HEK293 (cell line): ENCODE measurements around the gene TTC9C.
"Not testable (repeated sequence)": the region's sequence is repeated elsewhere in the genome, so short reads cannot be mapped to it uniquely, and the experiment has no call there.

Experiments
- CTCF ChIA-PET: fragments of 350-600 bp; formaldehyde crosslinking; extraction: SDS; loops from one replicate; lab custom pipeline; 2021; ENCODE audit warnings: antibody characterized with exemption; lab: Yijun Ruan, JAX
- POLR2A ChIA-PET: fragments of 300-600 bp; formaldehyde crosslinking; extraction: SDS; loops from one replicate; lab custom pipeline; 2020; ENCODE audit warnings: antibody characterized with exemption, inconsistent platforms; lab: Yijun Ruan, JAX
- H3K27ac ChIP-seq: fragments of 200-500 bp; sonication (Bioruptor generic); 2 replicates; pipeline ENCODE4 v1.5.1; 2014; ENCODE audit warnings: low read depth, low read length, control low read depth, inconsistent platforms; ENCODE audit errors: extremely low read depth
- H3K36me3 ChIP-seq, 2 experiments: fragments of 200-500 bp in 1 of 2; sonication (Bioruptor generic) in 1 of 2; 1 replicate in 1 of 2; 2 replicates in 1 of 2; pipeline ENCODE4 v1.5.1; 2014 to 2017; ENCODE audit warnings: inconsistent platforms in 2 of 2, low read length in 2 of 2; ENCODE audit not compliant: control insufficient read depth in 2 of 2, insufficient read depth in 1 of 2
- H3K4me1 ChIP-seq: fragments of 200-500 bp; sonication (Bioruptor generic); 2 replicates; pipeline ENCODE4 v1.5.1; 2014; ENCODE audit warnings: mild to moderate bottlenecking, low read length, inconsistent platforms; ENCODE audit not compliant: control insufficient read depth, insufficient read depth
- H3K4me3 ChIP-seq: 2 replicates; pipeline ENCODE4 v1.5.1; 2011; ENCODE audit warnings: low read depth, mild to moderate bottlenecking, control low read depth, low read length, moderate library complexity
- H3K9me3 ChIP-seq: fragments of 200-500 bp; sonication (Bioruptor generic); 2 replicates; pipeline ENCODE4 v1.5.1; 2014; ENCODE audit warnings: low read depth, low read length, inconsistent platforms; ENCODE audit not compliant: control insufficient read depth, insufficient read depth
- TCF7L2 ChIP-seq: IDR thresholded peaks from 2 replicates; pipeline ENCODE4 v1.6.1; 2011; ENCODE audit warnings: low read depth, mild to moderate bottlenecking, inconsistent platforms, low read length, moderate library complexity, borderline replicate concordance
- ZBTB1 ChIP-seq: fragments of 450-650 bp; formaldehyde crosslinking; IDR thresholded peaks from 2 replicates; pipeline ENCODE4 v1.5.1; 2016; ENCODE audit warnings: missing biosample characterization, missing genetic modification characterization
- ZNF112 ChIP-seq: fragments of 450-650 bp; formaldehyde crosslinking; IDR thresholded peaks from 2 replicates; pipeline ENCODE4 v1.5.0; 2017; ENCODE audit warnings: missing biosample characterization, missing genetic modification characterization
- ZNF121 ChIP-seq: fragments of 450-650 bp; formaldehyde crosslinking; IDR thresholded peaks from 2 replicates; pipeline ENCODE4 v1.5.1; 2016; ENCODE audit warnings: missing biosample characterization, missing genetic modification characterization
- ZNF138 ChIP-seq: fragments of 450-650 bp; formaldehyde crosslinking; IDR thresholded peaks from 2 replicates; pipeline ENCODE4 v1.5.1; 2016; ENCODE audit warnings: missing biosample characterization, missing genetic modification characterization, borderline replicate concordance
- ZNF223 ChIP-seq: fragments of 450-650 bp; formaldehyde crosslinking; IDR thresholded peaks from 2 replicates; pipeline ENCODE4 v1.5.1; 2016; ENCODE audit warnings: missing biosample characterization, missing genetic modification characterization
- ZNF426 ChIP-seq: fragments of 450-650 bp; formaldehyde crosslinking; IDR thresholded peaks from 2 replicates; pipeline ENCODE4 v1.5.1; 2017; ENCODE audit warnings: missing biosample characterization, missing genetic modification characterization, mild to moderate bottlenecking, inconsistent platforms, moderate library complexity
- ZNF558 ChIP-seq: fragments of 450-650 bp; formaldehyde crosslinking; IDR thresholded peaks from 2 replicates; pipeline ENCODE4 v1.5.1; 2016; ENCODE audit warnings: missing biosample characterization, missing genetic modification characterization
- ZNF654 ChIP-seq: fragments of 450-650 bp; formaldehyde crosslinking; IDR thresholded peaks from 2 replicates; pipeline ENCODE4 v1.5.1; 2016; ENCODE audit warnings: low read depth, missing biosample characterization, missing genetic modification characterization
- ZNF776 ChIP-seq: fragments of 450-650 bp; formaldehyde crosslinking; IDR thresholded peaks from 2 replicates; pipeline ENCODE4 v1.5.0; 2017; ENCODE audit warnings: missing biosample characterization, missing genetic modification characterization, borderline replicate concordance
- ZSCAN30 ChIP-seq: fragments of 450-650 bp; IDR thresholded peaks from 2 replicates; pipeline ENCODE4 v1.5.1; 2018; ENCODE audit warnings: missing biosample characterization, mild to moderate bottlenecking, missing genetic modification characterization, moderate library complexity
- TF ChIP-seq, protein P1 (sequence below): fragments of 450-650 bp; formaldehyde crosslinking; IDR thresholded peaks from 2 replicates; pipeline ENCODE4 v1.5.1; 2016; ENCODE audit warnings: missing biosample characterization, missing genetic modification characterization
- TF ChIP-seq, protein P2 (sequence below): fragments of 450-650 bp; formaldehyde crosslinking; IDR thresholded peaks from 2 replicates; pipeline ENCODE4 v1.5.1; 2016; ENCODE audit warnings: missing biosample characterization, missing genetic modification characterization

The TTC9C gene

DNA sequence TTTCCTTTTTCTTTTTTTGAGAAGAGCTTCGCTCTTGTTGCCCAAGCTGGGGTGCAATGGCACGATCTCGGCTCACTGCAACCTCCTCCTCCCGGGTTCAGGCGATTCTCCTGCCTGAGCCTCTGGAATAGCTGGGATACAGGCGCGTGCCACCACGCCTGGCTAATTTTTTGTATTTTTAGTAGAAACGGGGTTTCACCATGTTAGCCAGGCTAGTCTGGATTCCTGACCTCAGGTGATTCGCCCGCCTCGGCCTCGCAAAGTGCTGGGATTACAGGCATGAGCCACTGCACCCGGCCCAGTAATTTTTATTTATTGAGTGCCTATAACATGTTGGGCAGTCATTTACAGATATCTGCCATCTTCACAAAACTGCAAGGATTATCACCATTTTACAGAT lies 1.8 kb downstream of the TTC9C start:
- not testable (repeated sequence) for H3K9me3 ChIP-seq, H3K4me1 ChIP-seq, H3K27ac ChIP-seq, H3K4me3 ChIP-seq
- CTCF ChIA-PET = interaction anchor here (0.9 to 2.5 kb wide), 2 partner anchors 25 to 39 kb away, joined by 4 to 13 read pairs; no protein-coding TSS in a partner anchor
- peaks cover 15 to 37% of the 10 kb centered on the region in 2 experiments; a peak in 2 of 3 replicates for H3K36me3 ChIP-seq
- POLR2A ChIA-PET = interaction anchor here (0.6 to 10.0 kb wide), 7 partner anchors 25 to 315 kb away, joined by 3 to 137 read pairs (median 3); partner anchors contain the start of genes B3GAT3, SLC3A2, TAF6L and ZBTB3

DNA sequence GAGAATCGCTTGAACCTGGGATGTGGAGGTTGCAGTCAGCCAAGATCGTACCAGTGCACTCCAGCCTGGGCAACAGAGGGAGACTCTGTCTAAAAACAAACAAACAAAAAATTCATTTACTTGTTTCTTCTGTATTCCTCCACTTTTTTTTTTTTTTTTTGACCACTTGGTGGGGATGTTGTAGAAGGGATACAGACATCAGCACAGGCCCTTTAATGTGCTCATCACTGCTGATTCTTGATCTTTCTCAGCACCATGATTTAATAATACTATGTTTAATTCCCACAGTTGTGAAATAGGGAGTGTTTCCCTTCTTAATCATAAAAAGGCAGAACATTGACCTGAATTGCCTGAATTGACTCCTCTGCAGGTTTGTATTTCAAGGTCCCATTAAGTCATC lies 4.5 kb downstream of the TTC9C start:
- Histone ChIP-seq H3K27ac (no peak overlapping the region), H3K9me3 (no peaks in the 10 kb centered on the region), H3K4me1 (peaks cover 4% of the 10 kb centered on the region; the same call in 1 of the 2 replicates), H3K4me3 (no peak overlapping the region), H3K36me3 (peaks cover 19 to 41% of the 10 kb centered on the region in 2 experiments; a peak in 2 of 3 replicates)
- TF ChIP-seq ZNF654 (tag by site-specific recombination) (peak; percentile 55), ZNF121 (tag by site-specific recombination) (no peak), ZNF776 (tag by site-specific recombination) (no peak), TCF7L2 (no peak), ZNF558 (tag by site-specific recombination) (no peak)
- TF ChIP-seq, protein P1, sequence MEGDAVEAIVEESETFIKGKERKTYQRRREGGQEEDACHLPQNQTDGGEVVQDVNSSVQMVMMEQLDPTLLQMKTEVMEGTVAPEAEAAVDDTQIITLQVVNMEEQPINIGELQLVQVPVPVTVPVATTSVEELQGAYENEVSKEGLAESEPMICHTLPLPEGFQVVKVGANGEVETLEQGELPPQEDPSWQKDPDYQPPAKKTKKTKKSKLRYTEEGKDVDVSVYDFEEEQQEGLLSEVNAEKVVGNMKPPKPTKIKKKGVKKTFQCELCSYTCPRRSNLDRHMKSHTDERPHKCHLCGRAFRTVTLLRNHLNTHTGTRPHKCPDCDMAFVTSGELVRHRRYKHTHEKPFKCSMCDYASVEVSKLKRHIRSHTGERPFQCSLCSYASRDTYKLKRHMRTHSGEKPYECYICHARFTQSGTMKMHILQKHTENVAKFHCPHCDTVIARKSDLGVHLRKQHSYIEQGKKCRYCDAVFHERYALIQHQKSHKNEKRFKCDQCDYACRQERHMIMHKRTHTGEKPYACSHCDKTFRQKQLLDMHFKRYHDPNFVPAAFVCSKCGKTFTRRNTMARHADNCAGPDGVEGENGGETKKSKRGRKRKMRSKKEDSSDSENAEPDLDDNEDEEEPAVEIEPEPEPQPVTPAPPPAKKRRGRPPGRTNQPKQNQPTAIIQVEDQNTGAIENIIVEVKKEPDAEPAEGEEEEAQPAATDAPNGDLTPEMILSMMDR = peak; percentile 34; the same call in 1 of the 2 replicates
- TF ChIP-seq, protein P2, sequence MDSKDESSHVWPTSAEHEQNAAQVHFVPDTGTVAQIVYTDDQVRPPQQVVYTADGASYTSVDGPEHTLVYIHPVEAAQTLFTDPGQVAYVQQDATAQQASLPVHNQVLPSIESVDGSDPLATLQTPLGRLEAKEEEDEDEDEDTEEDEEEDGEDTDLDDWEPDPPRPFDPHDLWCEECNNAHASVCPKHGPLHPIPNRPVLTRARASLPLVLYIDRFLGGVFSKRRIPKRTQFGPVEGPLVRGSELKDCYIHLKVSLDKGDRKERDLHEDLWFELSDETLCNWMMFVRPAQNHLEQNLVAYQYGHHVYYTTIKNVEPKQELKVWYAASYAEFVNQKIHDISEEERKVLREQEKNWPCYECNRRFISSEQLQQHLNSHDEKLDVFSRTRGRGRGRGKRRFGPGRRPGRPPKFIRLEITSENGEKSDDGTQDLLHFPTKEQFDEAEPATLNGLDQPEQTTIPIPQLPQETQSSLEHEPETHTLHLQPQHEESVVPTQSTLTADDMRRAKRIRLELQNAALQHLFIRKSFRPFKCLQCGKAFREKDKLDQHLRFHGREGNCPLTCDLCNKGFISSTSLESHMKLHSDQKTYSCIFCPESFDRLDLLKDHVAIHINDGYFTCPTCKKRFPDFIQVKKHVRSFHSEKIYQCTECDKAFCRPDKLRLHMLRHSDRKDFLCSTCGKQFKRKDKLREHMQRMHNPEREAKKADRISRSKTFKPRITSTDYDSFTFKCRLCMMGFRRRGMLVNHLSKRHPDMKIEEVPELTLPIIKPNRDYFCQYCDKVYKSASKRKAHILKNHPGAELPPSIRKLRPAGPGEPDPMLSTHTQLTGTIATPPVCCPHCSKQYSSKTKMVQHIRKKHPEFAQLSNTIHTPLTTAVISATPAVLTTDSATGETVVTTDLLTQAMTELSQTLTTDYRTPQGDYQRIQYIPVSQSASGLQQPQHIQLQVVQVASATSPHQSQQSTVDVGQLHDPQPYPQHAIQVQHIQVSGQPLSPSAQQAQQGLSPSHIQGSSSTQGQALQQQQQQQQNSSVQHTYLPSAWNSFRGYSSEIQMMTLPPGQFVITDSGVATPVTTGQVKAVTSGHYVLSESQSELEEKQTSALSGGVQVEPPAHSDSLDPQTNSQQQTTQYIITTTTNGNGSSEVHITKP (tag by site-specific recombination) = no peak
- ChIA-PET CTCF (interaction anchor here (0.6 to 1.4 kb wide), 4 partner anchors 20 to 290 kb away, joined by 3 to 5 read pairs (median 4); partner anchors contain the start of gene ZBTB3), POLR2A (interaction anchor here (10.0 kb wide), 1 partner anchor 22 kb away, joined by 137 read pairs; the partner anchor contains the start of gene ZBTB3)

DNA sequence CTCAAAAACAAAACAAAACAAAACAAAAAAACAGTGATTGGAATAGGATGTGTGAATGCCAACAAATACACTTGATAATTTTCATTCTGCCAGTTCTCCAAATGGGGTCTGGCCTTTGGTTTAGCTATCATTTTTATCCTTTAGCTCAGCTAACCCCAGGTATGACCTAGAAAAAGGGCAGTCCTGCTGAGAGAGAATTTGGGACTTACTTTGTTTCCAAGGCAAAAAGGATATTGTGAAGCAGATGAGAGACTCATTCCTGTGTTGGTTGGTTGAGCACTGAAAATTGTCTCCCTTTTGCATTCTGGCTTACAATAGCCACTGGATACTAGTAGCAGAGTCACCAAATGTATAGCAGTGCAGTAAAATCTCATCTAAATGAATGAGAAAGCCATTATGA lies 8.9 kb downstream of the TTC9C start:
- ChIA-PET CTCF (interaction anchor here (1.3 kb wide), 1 partner anchor 32 kb away, joined by 3 read pairs; no protein-coding TSS in a partner anchor), POLR2A (interaction anchor here (0.6 to 0.7 kb wide), 2 partner anchors 17 to 102 kb away, joined by 3 to 6 read pairs; partner anchors contain the start of gene ZBTB3)
- H3K27ac ChIP-seq = no peak overlapping the region
- peaks cover 34 to 59% of the 10 kb centered on the region in 2 experiments for H3K36me3 ChIP-seq
- no peak overlapping the region for H3K4me3 ChIP-seq
- no peak for TF ChIP-seq ZNF121 (tag by site-specific recombination)
- no peak for TF ChIP-seq ZNF112
- no peak for TF ChIP-seq ZNF426 (tag by site-specific recombination)
- TF ChIP-seq ZSCAN30 (tag by site-specific recombination) = no peak
- TF ChIP-seq ZNF138 (tag by site-specific recombination) = no peak
- TF ChIP-seq ZNF223 (tag by site-specific recombination) = no peak
- TF ChIP-seq ZBTB1 = no peak
- no peak for TF ChIP-seq TCF7L2
- H3K9me3 ChIP-seq = no peaks in the 10 kb centered on the region
- H3K4me1 ChIP-seq = no peaks in the 10 kb centered on the region
